ENCODE measurements around the gene EEF1AKMT3. TPM values are rescaled to one million over a fixed set of nuclear protein-coding genes. Genes with fewer than 3 reads are reported as not detected.

Gene EEF1AKMT3
- total RNA-seq (2022): 5.0 and 6.7 TPM in 2 replicates
- percentile 57 among the genes with signal in this experiment for Bru-seq, nascent RNA
- BruChase-seq, experiment 1, labeled RNA remaining after a 2-hour chase: percentile 79 among the genes with signal in this experiment
- BruChase-seq, experiment 2, labeled RNA remaining after a 6-hour chase: percentile 78 among the genes with signal in this experiment
- long read RNA-seq, partial matches to known transcripts: 1 of 11 reads
- long read RNA-seq, other reads (novel, unspliced or antisense): 5 of 11 reads

DNA sequence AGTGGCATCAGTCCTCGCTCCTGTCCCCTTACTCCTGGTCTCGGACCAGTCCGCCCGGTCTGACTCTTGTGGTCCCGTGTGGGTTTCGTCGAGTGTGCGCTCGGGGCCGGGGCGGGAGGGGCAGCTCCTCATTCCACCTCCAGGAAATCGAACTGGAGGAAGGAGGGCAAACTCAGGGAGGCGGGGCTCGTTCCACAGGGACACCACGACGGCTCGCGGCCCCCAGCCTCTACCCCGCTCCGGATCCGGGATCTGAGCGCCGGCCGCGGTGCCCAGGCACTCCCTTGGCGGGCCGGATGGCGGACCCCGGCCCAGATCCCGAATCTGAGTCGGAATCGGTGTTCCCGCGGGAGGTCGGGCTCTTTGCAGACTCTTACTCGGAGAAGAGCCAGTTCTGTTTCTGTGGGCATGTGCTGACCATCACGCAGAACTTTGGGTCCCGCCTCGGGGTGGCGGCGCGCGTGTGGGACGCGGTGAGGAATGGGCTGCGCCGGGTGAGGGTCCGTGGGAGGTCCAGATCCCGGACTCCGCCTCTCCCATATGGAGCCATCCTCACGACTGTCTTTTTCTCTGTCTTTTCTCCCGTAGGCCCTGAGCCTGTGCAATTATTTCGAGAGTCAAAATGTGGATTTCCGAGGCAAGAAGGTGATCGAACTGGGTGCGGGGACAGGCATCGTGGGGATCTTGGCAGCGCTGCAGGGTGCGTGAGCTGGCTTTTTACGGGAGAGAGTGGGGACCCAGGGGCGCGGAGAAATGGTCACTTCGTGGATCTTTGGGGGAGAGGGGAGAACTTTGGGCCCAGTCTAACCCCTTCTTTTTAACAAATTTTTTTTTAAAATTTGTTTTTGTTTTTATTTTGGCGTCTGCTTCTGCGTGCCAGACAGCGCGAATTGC is at the start of gene EEF1AKMT3:
TSS of gene EEF1AKMT3 (plus strand) at position 186 of the 894 bp plus-strand sequence. CDS start at position 297, 111 bp downstream.
- intact Hi-C loops (cut with micrococcal nuclease; ENCODE audit: unreplicated experiment): loop anchor here (1.0 kb wide), 1 partner anchor 10 kb away; the partner anchor contains the start of gene TSFM
- CTCF ChIA-PET: interaction anchor here (0.8 to 1.0 kb wide), 4 partner anchors 8 to 21 kb away, joined by 3 to 6 read pairs (median 4); partner anchors contain the start of genes CDK4 and TSFM

DNA sequence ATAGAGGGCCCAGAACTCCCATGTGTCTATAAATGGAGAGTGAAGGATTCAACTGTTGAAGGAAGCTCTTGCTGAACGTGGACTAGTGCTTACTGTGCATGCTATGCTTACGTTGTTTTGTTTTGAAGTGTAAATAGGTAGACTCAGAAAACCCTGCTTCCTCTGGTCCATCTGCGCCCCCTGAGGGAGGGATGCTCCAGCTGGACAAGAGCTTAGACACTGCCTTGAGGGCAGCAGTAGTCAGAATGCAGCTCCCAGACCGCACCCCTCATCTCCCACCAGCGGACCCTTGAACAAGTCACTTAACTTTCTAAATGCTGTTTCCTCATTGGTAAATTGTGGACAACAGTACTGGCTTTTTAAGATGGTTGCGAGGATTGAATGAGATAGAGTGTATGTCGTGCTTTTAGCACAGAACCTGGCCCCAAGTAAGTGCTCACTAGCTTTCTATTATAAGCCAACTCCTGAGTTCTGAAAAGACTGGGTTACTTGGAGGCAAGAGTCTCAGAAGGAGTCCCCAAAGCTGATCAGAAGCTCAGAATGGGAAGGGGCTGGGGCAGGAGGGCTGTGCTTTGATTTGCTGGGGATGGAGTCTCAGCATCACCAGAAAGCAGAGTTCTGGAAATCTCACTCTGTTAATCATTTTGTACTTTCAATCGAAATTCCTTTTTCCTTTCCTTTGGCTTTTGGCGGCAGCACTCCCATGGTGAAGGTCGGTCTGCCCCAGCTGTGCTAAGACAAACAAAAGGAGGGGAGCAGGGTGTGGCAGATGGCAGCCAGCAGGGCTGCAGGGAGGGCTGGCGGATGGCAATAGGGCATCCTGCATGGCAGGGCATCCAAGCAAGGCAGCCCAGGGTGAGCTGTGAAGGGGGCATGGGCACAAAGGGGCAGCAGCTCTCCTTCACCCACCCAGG is 49.4 kb upstream of the EEF1AKMT3 start:
- BruUV-seq (replicated peaks): no TSS peak
- H3K27me3 Mint-ChIP-seq (ENCODE audit: insufficient read depth, unreplicated experiment): peaks cover 3% of the 10 kb centered on the region

More for the DNA sequence above, at the start of gene EEF1AKMT3:
- peaks cover 8% of the 10 kb centered on the region for H3K4me1 Mint-ChIP-seq (ENCODE audit: low read depth, unreplicated experiment)
- H3K27ac Mint-ChIP-seq (ENCODE audit: unreplicated experiment): peak within 1 kb of the TSS; percentile 97
- TF ChIP-seq, protein P1, sequence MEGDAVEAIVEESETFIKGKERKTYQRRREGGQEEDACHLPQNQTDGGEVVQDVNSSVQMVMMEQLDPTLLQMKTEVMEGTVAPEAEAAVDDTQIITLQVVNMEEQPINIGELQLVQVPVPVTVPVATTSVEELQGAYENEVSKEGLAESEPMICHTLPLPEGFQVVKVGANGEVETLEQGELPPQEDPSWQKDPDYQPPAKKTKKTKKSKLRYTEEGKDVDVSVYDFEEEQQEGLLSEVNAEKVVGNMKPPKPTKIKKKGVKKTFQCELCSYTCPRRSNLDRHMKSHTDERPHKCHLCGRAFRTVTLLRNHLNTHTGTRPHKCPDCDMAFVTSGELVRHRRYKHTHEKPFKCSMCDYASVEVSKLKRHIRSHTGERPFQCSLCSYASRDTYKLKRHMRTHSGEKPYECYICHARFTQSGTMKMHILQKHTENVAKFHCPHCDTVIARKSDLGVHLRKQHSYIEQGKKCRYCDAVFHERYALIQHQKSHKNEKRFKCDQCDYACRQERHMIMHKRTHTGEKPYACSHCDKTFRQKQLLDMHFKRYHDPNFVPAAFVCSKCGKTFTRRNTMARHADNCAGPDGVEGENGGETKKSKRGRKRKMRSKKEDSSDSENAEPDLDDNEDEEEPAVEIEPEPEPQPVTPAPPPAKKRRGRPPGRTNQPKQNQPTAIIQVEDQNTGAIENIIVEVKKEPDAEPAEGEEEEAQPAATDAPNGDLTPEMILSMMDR (IDR thresholded peaks at IDR 0.05; ENCODE audit: insufficient read depth in 1 of 2, low read depth in 1 of 2, low read length in 1 of 2, severe bottlenecking in 1 of 2, unreplicated experiment in 1 of 2): no peak
- Histone ChIP-seq H3K9me3 (no peaks in the 10 kb centered on the region), H3K36me3 (ENCODE audit: control insufficient read depth, insufficient read depth, low read length) (peaks cover 3% of the 10 kb centered on the region), H3K4me3 (ENCODE audit: low read depth, low read length) (peak within 1 kb of the TSS; percentile 82), H3K27me3 (replicated peaks; ENCODE audit: control insufficient read depth, insufficient read depth, low read length) (no peaks in the 10 kb centered on the region), H3K4me1 (peaks cover 9% of the 10 kb centered on the region)
- no TSS peak for BruUV-seq (replicated peaks)
- H3K36me3 Mint-ChIP-seq (ENCODE audit: insufficient read depth, unreplicated experiment): peaks cover 22% of the 10 kb centered on the region
- POLR2A ChIA-PET: interaction anchor here (0.6 to 1.2 kb wide), 9 partner anchors 9 to 168 kb away, joined by 3 to 7 read pairs (median 3); partner anchors contain the start of genes ATP23, CDK4, CTDSP2 and TSPAN31
- peak within 1 kb of the TSS; percentile 88 for H3K4me3 Mint-ChIP-seq (ENCODE audit: unreplicated experiment)
- H3K9me3 Mint-ChIP-seq (ENCODE audit: unreplicated experiment): no peaks in the 10 kb centered on the region
- H3K27me3 Mint-ChIP-seq (ENCODE audit: insufficient read depth, unreplicated experiment): no peaks in the 10 kb centered on the region
- DNase-seq: peak; percentile 61 to 71

More for the DNA sequence above, 49.4 kb upstream of the EEF1AKMT3 start:
- Mint-ChIP-seq H3K4me1 (ENCODE audit: low read depth, unreplicated experiment) (no peaks in the 10 kb centered on the region), H3K9me3 (ENCODE audit: unreplicated experiment) (no peaks in the 10 kb centered on the region), H3K4me3 (ENCODE audit: unreplicated experiment) (no peak overlapping the region), H3K36me3 (ENCODE audit: insufficient read depth, unreplicated experiment) (peaks cover 12% of the 10 kb centered on the region), H3K27ac (ENCODE audit: unreplicated experiment) (no peak overlapping the region)
- DNase-seq: no peak
- Histone ChIP-seq H3K27me3 (replicated peaks; ENCODE audit: control insufficient read depth, insufficient read depth, low read length) (no peaks in the 10 kb centered on the region), H3K4me1 (no peaks in the 10 kb centered on the region), H3K4me3 (ENCODE audit: low read depth, low read length) (no peak overlapping the region), H3K9me3 (no peaks in the 10 kb centered on the region), H3K36me3 (ENCODE audit: control insufficient read depth, insufficient read depth, low read length) (no peaks in the 10 kb centered on the region)
- intact Hi-C loops (cut with micrococcal nuclease; ENCODE audit: unreplicated experiment): no loop called here
- POLR2A ChIA-PET: no interaction called here
- CTCF ChIA-PET: interaction anchor here (0.6 to 0.8 kb wide), 4 partner anchors 30 to 95 kb away, joined by 3 to 7 read pairs (median 4); no protein-coding TSS in a partner anchor
- TF ChIP-seq, protein P1 (IDR thresholded peaks at IDR 0.05; ENCODE audit: insufficient read depth in 1 of 2, low read depth in 1 of 2, low read length in 1 of 2, severe bottlenecking in 1 of 2, unreplicated experiment in 1 of 2): no peak

Data from Caco-2 (cell line).